ENCODE measurements around the gene TBC1D14.
A peak's percentile ranks its signal among the peaks of the same experiment; 100 is the strongest.
"Not testable (repeated sequence)": the region's sequence is repeated elsewhere in the genome, so short reads cannot be mapped to it uniquely, and the experiment has no call there.

Gene TBC1D14

GRCh38 chr4:7068883-7069282 is 159.3 kb downstream of the TBC1D14 start:
- peak; percentile 28 for DNase-seq

- peak; percentile 62 for DNase-seq
These were observed 161.3 kb downstream of the TBC1D14 start for GRCh38 chr4:7070729-7071511.

GRCh38 chr4:7073059-7073458 is 163.4 kb downstream of the TBC1D14 start:
- DNase-seq, result no peak

- peak; percentile 62 for DNase-seq
These were observed 164.1 kb downstream of the TBC1D14 start for GRCh38 chr4:7073526-7074390.

- DNase-seq, result peak; percentile 51
These were observed 164.8 kb downstream of the TBC1D14 start for GRCh38 chr4:7074426-7074825.

GRCh38 chr4:7075962-7076695 is 166.5 kb downstream of the TBC1D14 start:
- DNase-seq, result no peak

- DNase-seq, result no peak
These were observed 167.1 kb downstream of the TBC1D14 start for GRCh38 chr4:7076696-7077082.

GRCh38 chr4:7077371-7077770 is 167.7 kb downstream of the TBC1D14 start:
- no peak for DNase-seq

- no peak for DNase-seq
These were observed 168.4 kb downstream of the TBC1D14 start for GRCh38 chr4:7078025-7078424.

- DNase-seq, result not testable (repeated sequence)
These were observed 169.9 kb downstream of the TBC1D14 start for GRCh38 chr4:7079483-7079882.

GRCh38 chr4:7079909-7080308 is 170.3 kb downstream of the TBC1D14 start:
- not testable (repeated sequence) for DNase-seq
